Activated B cell treated with CpG ODN at 0.5 μM for 24 hours (primary cell): ENCODE measurements around the gene WAC. TPM values are rescaled to one million over a fixed set of nuclear protein-coding genes. Genes with fewer than 3 reads are reported as not detected.
"Not testable (repeated sequence)": the region's sequence is repeated elsewhere in the genome, so short reads cannot be mapped to it uniquely, and the experiment has no call there.

Experiments used
- ATAC-seq: fragments of 200-7000 bp; cut with Tn5 transposase; one replicate; pipeline ENCODE4 v1.10.0; 2021; ENCODE audit warnings: low read depth, mild to moderate bottlenecking, moderate library complexity
- CTCF ChIA-PET: fragments of 350-600 bp; sonication (Branson Sonifier 250); formaldehyde crosslinking; loops from one replicate; lab custom pipeline; 2021; ENCODE audit warnings: antibody characterized with exemption; lab: Charles Lee
- POLR2A ChIA-PET: fragments of 350-600 bp; sonication (Branson Sonifier 250); formaldehyde crosslinking; loops from one replicate; lab custom pipeline; 2021; ENCODE audit warnings: antibody characterized with exemption; lab: Charles Lee
- DNase-seq: peaks from one replicate; pipeline ENCODE4 v3.0.0; 2022
- H3K27ac Mint-ChIP-seq: one replicate; pipeline ENCODE4 v1.8.0; 2020; ENCODE audit warnings: mixed read lengths
- H3K27me3 Mint-ChIP-seq: one replicate; pipeline ENCODE4 v1.8.0; 2021; ENCODE audit warnings: mixed read lengths
- H3K36me3 Mint-ChIP-seq: one replicate; pipeline ENCODE4 v1.8.0; 2021; ENCODE audit warnings: low read depth, mixed read lengths
- H3K4me1 Mint-ChIP-seq: one replicate; pipeline ENCODE4 v1.8.0; 2021; ENCODE audit warnings: mixed read lengths
- H3K4me3 Mint-ChIP-seq: one replicate; pipeline ENCODE4 v1.8.0; 2020; ENCODE audit warnings: mild to moderate bottlenecking, mixed read lengths
- H3K9me3 Mint-ChIP-seq: one replicate; pipeline ENCODE4 v1.8.0; 2020; ENCODE audit warnings: mixed read lengths
- intact Hi-C: fragments of 100-400 bp; cut with micrococcal nuclease; formaldehyde crosslinking; loops from one replicate; pipeline ENCODE4 v1.15.1; 2024
- total RNA-seq: library from RNA; stranded (reverse); gene quantifications from 2 replicates; pipeline ENCODE4 v1.2.3, GENCODE V29; 2022
- TF ChIP-seq, protein P1 (sequence below): fragments of 200-600 bp; IDR thresholded peaks from one replicate; pipeline ENCODE4 v1.8.0; 2022; ENCODE audit warnings: antibody characterized with exemption, mild to moderate bottlenecking

WAC gene
- total RNA-seq, 1 donor from 2014 or later = 159 TPM

DNA sequence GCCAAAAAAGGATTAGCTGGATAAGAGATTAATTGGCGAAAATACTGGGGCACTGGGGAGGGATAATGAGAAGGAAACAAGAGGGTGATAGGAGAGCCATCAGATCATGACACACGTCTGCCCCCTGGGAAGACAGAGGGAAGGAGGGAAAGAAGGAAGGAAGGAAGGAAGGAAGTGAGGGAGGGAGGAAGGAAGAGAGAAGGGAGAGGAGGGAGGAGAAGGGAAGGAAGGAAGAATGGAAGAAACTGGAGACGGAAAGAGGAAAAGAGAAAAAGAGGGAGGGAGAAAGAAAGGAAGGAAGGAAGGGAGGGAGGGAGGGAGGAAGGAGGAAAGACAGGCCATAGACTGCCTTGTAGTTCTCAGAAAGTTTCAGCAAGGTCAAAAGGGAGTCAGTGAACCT is 37.8 kb upstream of the WAC start:
- ATAC-seq = no peak

GRCh38 chr10:28496017-28496416 is 36.9 kb upstream of the WAC start:
- ATAC-seq (no peak), DNase-seq (no peak)
- H3K27ac Mint-ChIP-seq = no peak overlapping the region
- no peaks in the 10 kb centered on the region for H3K9me3 Mint-ChIP-seq
- intact Hi-C loops = no loop called here
- H3K27me3 Mint-ChIP-seq = peaks cover 2% of the 10 kb centered on the region
- CTCF ChIA-PET = no interaction called here
- no peak overlapping the region for H3K4me3 Mint-ChIP-seq
- no peaks in the 10 kb centered on the region for H3K36me3 Mint-ChIP-seq
- POLR2A ChIA-PET = no interaction called here
- no peaks in the 10 kb centered on the region for H3K4me1 Mint-ChIP-seq
- TF ChIP-seq, protein P1, sequence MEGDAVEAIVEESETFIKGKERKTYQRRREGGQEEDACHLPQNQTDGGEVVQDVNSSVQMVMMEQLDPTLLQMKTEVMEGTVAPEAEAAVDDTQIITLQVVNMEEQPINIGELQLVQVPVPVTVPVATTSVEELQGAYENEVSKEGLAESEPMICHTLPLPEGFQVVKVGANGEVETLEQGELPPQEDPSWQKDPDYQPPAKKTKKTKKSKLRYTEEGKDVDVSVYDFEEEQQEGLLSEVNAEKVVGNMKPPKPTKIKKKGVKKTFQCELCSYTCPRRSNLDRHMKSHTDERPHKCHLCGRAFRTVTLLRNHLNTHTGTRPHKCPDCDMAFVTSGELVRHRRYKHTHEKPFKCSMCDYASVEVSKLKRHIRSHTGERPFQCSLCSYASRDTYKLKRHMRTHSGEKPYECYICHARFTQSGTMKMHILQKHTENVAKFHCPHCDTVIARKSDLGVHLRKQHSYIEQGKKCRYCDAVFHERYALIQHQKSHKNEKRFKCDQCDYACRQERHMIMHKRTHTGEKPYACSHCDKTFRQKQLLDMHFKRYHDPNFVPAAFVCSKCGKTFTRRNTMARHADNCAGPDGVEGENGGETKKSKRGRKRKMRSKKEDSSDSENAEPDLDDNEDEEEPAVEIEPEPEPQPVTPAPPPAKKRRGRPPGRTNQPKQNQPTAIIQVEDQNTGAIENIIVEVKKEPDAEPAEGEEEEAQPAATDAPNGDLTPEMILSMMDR = no peak

More for the DNA sequence above, 37.8 kb upstream of the WAC start:
- Mint-ChIP-seq H3K9me3 (no peaks in the 10 kb centered on the region), H3K27me3 (peaks cover 8% of the 10 kb centered on the region), H3K4me1 (no peaks in the 10 kb centered on the region), H3K36me3 (no peaks in the 10 kb centered on the region), H3K4me3 (no peak overlapping the region), H3K27ac (no peak overlapping the region)
- no peak for DNase-seq
- POLR2A ChIA-PET = no interaction called here
- CTCF ChIA-PET = no interaction called here
- TF ChIP-seq, protein P1 = no peak
- intact Hi-C loops = no loop called here

DNA sequence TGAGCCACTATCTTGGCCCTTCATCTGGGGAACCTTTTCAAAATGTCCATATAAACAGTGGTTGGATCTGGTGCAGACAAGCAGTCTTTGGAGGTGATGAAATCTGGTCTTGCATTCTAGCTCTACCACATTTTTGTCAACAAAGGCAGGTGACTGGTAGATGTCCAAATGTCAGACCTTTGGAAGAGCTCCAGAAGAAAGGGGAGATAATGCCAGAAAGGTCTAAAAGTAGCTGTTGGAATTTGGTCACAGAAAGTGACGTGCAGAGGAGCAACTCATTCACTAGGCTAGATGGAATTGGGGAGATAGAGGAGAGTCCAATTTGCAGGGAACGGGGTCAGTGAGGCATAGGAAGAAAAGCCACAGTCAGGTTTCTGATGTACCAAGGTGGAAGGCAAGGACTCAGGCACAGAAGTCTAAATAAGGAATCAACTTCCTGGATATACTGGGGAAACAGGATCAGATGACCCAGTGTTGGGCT is 36.4 kb upstream of the WAC start:
- no peak for ATAC-seq
- CTCF ChIA-PET = no interaction called here
- H3K9me3 Mint-ChIP-seq = no peaks in the 10 kb centered on the region
- H3K27me3 Mint-ChIP-seq = no peaks in the 10 kb centered on the region
- no peak overlapping the region for H3K27ac Mint-ChIP-seq
- TF ChIP-seq, protein P1 = no peak
- no peak overlapping the region for H3K4me3 Mint-ChIP-seq
- POLR2A ChIA-PET = no interaction called here
- DNase-seq = no peak
- no peaks in the 10 kb centered on the region for H3K4me1 Mint-ChIP-seq
- intact Hi-C loops = no loop called here
- no peaks in the 10 kb centered on the region for H3K36me3 Mint-ChIP-seq

DNA sequence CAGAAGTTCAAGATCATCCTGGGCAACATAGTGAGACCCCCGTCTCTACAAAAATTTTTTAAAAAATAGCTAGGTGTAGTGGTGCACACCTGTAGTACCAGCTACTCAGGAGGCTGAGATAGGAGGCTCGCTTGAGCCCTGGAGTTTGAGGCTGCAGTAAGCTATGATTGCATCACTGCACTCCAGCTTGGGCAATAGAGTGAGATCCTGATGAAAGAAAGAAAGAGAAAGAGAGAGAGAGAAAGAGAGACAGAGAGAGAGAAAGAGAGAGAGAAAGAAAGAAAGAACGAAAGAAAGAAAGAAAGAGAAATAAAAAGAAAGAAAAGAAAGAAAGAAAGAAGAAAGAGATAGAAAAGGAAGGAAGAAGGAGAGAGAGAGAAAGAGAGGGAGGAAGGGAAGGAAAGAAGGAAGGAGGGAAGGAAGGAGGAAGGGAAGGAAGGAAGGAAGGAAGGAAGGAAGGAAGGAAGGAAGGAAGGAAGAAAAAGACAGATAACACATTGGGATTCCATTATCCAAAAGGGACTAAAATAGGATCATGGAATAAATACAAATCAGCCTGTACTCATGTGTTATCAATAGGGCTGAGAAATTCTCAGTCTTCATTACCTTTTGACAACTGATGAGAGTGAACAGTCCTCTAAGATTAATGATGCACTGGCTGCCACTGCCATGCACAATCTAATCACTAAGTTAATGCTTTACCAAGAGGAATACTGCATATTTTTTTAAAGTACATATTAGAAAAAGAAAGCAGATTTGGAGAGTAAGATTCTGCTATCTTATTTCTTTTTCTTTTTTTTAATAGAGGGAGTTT is 35.4 kb upstream of the WAC start:
- H3K27me3 Mint-ChIP-seq = no peaks in the 10 kb centered on the region
- DNase-seq (no peak), ATAC-seq (no peak)
- TF ChIP-seq, protein P1 = no peak
- H3K9me3 Mint-ChIP-seq = no peaks in the 10 kb centered on the region
- intact Hi-C loops = no loop called here
- no peak overlapping the region for H3K27ac Mint-ChIP-seq
- H3K36me3 Mint-ChIP-seq = no peaks in the 10 kb centered on the region
- H3K4me3 Mint-ChIP-seq = no peak overlapping the region
- H3K4me1 Mint-ChIP-seq = no peaks in the 10 kb centered on the region
- CTCF ChIA-PET = no interaction called here
- POLR2A ChIA-PET = no interaction called here

DNA sequence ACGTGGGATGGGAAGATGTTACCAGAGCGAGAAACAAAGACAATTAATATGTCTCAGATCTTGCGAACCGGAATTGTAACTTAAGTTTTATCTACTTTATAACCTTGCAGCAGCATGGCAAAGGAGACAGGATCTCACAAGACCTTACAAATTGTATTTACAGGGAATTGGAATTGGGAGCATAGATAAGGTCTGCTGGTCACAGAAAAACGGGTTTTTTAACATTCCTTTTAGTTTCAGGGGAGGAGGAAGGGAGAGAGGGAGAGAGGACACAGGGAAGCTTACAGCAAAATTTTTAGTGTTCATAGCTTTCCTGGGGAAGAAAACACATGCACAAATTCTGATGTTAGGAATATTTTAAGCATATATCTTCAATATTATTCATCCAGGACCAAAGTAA is 32.7 kb upstream of the WAC start:
- H3K27me3 Mint-ChIP-seq, intact Hi-C loops, H3K4me1 Mint-ChIP-seq, H3K27ac Mint-ChIP-seq, H3K4me3 Mint-ChIP-seq, CTCF ChIA-PET, DNase-seq, H3K9me3 Mint-ChIP-seq, POLR2A ChIA-PET, ATAC-seq, H3K36me3 Mint-ChIP-seq: not testable (repeated sequence)
